Smooth muscle cell (in vitro differentiated cells): ENCODE measurements around the gene CAB39. TPM values are rescaled to one million over a fixed set of nuclear protein-coding genes. Genes with fewer than 3 reads are reported as not detected.

Experiments used
- DNase-seq: peaks from one replicate; lab custom pipeline; 2025; ENCODE audit not compliant: unreplicated experiment; lab: John Stamatoyannopoulos, UW
- H2AFZ ChIP-seq: fragments of 200-600 bp; sonication (generic); 2 replicates; pipeline ENCODE4 v1.6.0; 2016; ENCODE audit warnings: antibody characterized with exemption, low read depth, mild to moderate bottlenecking
- H3F3A ChIP-seq: fragments of 200-600 bp; sonication (generic); 2 replicates; pipeline ENCODE4 v1.6.0; 2017; ENCODE audit warnings: antibody characterized with exemption, low read depth
- H3K27ac ChIP-seq: fragments of 200-600 bp; sonication (generic); 2 replicates; pipeline ENCODE4 v1.5.1; 2016; ENCODE audit warnings: low read depth, mild to moderate bottlenecking
- H3K27me3 ChIP-seq: fragments of 200-600 bp; sonication (generic); 2 replicates; pipeline ENCODE4 v1.6.1; 2016; ENCODE audit warnings: low read depth, mild to moderate bottlenecking
- H3K36me3 ChIP-seq: fragments of 200-600 bp; sonication (generic); 2 replicates; pipeline ENCODE4 v1.5.1; 2016; ENCODE audit warnings: low read depth
- H3K4me1 ChIP-seq: fragments of 200-600 bp; sonication (generic); 2 replicates; pipeline ENCODE4 v1.5.1; 2016; ENCODE audit warnings: low read depth
- H3K4me2 ChIP-seq: fragments of 200-600 bp; sonication (generic); 2 replicates; pipeline ENCODE4 v1.6.0; 2016; ENCODE audit warnings: mild to moderate bottlenecking
- H3K4me3 ChIP-seq: fragments of 200-600 bp; sonication (generic); 2 replicates; pipeline ENCODE4 v1.5.1; 2016; ENCODE audit warnings: mild to moderate bottlenecking
- H3K79me2 ChIP-seq: fragments of 200-600 bp; sonication (generic); 2 replicates; pipeline ENCODE4 v1.6.0; 2016; ENCODE audit warnings: low read depth, mild to moderate bottlenecking
- H3K9ac ChIP-seq: fragments of 200-600 bp; sonication (generic); 2 replicates; pipeline ENCODE4 v1.6.0; 2016; ENCODE audit warnings: low read depth
- H3K9me3 ChIP-seq: fragments of 200-600 bp; sonication (generic); replicated peaks from 2 replicates; pipeline ENCODE4 v1.5.1; 2016; ENCODE audit warnings: low read depth
- H4K20me1 ChIP-seq: fragments of 200-600 bp; sonication (generic); 2 replicates; pipeline ENCODE4 v1.6.0; 2016; ENCODE audit warnings: low read depth
- WGBS: methylation state at CpG from one replicate; pipeline ENCODE4 v1.1.7; 2016; ENCODE audit warnings: low lambda C conversion rate; 5-methylcytosine and 5-hydroxymethylcytosine counted together
- polyA plus RNA-seq: library from polyadenylated mRNA; unstranded; fragments of >200 nt; fragmentation: Nextera tagmentation; extraction: Ambion mirVana; gene quantifications from 2 replicates; pipeline ENCODE4 v1.2.1, GENCODE V29; 2016
- total RNA-seq: library from RNA; depleted of rRNA; stranded (reverse); fragments of >200 nt; gene quantifications from 2 replicates; pipeline ENCODE4 v1.2.3, GENCODE V29; 2014
- TF ChIP-seq, protein P1 (sequence below): fragments of 200-600 bp; sonication (generic); IDR thresholded peaks from 2 replicates; pipeline ENCODE4 v1.5.1; 2017; ENCODE audit warnings: borderline replicate concordance, mild to moderate bottlenecking, antibody characterized with exemption; ENCODE audit not compliant: insufficient read depth, poor library complexity, severe bottlenecking

Gene CAB39
- total and polyA plus RNA-seq, 2 experiments from 2014 or later, result 21.7 to 62.4 TPM

DNA sequence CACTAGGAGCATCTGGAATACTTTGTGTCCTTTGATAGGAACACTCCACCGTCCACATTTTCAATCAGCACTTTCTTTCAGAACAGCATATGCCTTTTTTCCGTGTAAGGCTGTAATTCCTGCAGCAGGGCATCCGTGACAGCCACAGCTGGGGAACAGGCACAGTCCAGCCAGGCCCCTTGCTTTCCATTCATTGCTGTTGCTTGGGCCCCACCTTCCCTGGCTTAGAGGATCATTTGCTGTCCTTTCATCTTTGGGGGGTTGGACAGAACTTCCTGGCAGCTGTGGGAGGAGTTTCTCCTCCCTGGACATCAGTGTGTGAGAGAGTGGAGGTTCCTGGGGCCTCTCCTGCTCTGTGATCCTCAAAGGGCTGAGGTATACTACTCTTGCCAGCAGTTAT is 102.4 kb downstream of the CAB39 start:
- Histone ChIP-seq H3K36me3 (peaks cover 5% of the 10 kb centered on the region), H3K9me3 (no peaks in the 10 kb centered on the region), H2AFZ (no peak overlapping the region), H3K27ac (no peak overlapping the region), H4K20me1 (peaks cover 5% of the 10 kb centered on the region), H3K9ac (no peak overlapping the region), H3K4me3 (no peak overlapping the region), H3K4me1 (no peaks in the 10 kb centered on the region), H3F3A (peaks cover 3% of the 10 kb centered on the region), H3K4me2 (no peak overlapping the region), H3K79me2 (no peaks in the 10 kb centered on the region), H3K27me3 (no peaks in the 10 kb centered on the region)
- TF ChIP-seq, protein P1, sequence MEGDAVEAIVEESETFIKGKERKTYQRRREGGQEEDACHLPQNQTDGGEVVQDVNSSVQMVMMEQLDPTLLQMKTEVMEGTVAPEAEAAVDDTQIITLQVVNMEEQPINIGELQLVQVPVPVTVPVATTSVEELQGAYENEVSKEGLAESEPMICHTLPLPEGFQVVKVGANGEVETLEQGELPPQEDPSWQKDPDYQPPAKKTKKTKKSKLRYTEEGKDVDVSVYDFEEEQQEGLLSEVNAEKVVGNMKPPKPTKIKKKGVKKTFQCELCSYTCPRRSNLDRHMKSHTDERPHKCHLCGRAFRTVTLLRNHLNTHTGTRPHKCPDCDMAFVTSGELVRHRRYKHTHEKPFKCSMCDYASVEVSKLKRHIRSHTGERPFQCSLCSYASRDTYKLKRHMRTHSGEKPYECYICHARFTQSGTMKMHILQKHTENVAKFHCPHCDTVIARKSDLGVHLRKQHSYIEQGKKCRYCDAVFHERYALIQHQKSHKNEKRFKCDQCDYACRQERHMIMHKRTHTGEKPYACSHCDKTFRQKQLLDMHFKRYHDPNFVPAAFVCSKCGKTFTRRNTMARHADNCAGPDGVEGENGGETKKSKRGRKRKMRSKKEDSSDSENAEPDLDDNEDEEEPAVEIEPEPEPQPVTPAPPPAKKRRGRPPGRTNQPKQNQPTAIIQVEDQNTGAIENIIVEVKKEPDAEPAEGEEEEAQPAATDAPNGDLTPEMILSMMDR, result no peak
- 34% methylated on average over 3 of the region's 3 CpGs for WGBS
- no peak for DNase-seq

DNA sequence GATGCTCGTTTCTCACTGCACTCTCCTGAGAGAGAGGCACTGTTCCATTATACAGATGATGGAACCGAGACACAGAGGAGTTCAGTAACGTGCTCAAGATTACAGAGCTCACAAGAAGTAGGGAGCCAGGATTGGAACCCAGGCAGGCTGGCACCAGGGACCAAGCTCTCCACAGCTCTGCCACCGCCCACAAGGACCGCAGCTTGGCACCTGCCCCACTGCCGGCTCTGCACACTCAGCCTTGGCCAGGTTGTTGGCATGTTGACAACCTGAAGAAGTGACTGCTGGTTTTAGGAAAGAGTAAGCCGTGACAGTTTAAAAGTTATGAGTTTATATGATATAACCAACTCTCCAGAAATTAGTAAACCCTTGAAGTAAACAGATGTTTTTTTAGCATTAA is 104.1 kb downstream of the CAB39 start:
- Histone ChIP-seq H3K9ac (no peak overlapping the region), H2AFZ (no peak overlapping the region), H3K4me1 (no peaks in the 10 kb centered on the region), H3K27ac (no peak overlapping the region), H4K20me1 (peaks cover 5% of the 10 kb centered on the region), H3F3A (peaks cover 3% of the 10 kb centered on the region), H3K79me2 (no peaks in the 10 kb centered on the region), H3K36me3 (no peaks in the 10 kb centered on the region), H3K4me3 (no peak overlapping the region), H3K9me3 (no peaks in the 10 kb centered on the region), H3K27me3 (no peaks in the 10 kb centered on the region), H3K4me2 (no peak overlapping the region)
- no peak for DNase-seq
- TF ChIP-seq, protein P1, result no peak
- WGBS, result 97% methylated on average over 7 of the region's 7 CpGs

DNA sequence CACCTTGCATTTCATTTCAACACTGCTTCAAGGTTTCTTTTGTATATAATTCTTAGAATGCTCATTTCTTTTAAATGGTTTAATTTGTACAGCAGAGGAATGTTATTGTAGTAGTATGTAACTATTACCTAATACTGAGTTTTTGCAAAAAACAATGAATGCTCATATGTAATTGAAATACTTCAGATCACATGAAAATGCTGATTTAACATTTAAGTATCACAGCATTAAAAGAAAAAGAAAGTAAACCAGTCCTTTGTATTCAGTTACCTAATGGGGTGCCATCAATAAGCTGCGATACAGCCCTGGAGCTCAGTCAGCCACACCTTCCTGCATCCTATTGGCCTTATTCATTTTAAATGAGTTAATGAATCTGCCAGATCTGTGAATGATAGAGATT is 106.8 kb downstream of the CAB39 start:
- Histone ChIP-seq H3K79me2 (no peaks in the 10 kb centered on the region), H3K4me3 (no peak overlapping the region), H3K36me3 (no peaks in the 10 kb centered on the region), H3K9ac (no peak overlapping the region), H3F3A (no peaks in the 10 kb centered on the region), H3K4me2 (no peak overlapping the region), H3K4me1 (no peaks in the 10 kb centered on the region), H3K27me3 (no peaks in the 10 kb centered on the region), H3K9me3 (no peaks in the 10 kb centered on the region), H3K27ac (no peak overlapping the region), H4K20me1 (peaks cover under 1% of the 10 kb centered on the region), H2AFZ (no peak overlapping the region)
- TF ChIP-seq, protein P1, result no peak
- WGBS, result 96% methylated on average over 1 of the region's 1 CpG
- DNase-seq, result no peak

DNA sequence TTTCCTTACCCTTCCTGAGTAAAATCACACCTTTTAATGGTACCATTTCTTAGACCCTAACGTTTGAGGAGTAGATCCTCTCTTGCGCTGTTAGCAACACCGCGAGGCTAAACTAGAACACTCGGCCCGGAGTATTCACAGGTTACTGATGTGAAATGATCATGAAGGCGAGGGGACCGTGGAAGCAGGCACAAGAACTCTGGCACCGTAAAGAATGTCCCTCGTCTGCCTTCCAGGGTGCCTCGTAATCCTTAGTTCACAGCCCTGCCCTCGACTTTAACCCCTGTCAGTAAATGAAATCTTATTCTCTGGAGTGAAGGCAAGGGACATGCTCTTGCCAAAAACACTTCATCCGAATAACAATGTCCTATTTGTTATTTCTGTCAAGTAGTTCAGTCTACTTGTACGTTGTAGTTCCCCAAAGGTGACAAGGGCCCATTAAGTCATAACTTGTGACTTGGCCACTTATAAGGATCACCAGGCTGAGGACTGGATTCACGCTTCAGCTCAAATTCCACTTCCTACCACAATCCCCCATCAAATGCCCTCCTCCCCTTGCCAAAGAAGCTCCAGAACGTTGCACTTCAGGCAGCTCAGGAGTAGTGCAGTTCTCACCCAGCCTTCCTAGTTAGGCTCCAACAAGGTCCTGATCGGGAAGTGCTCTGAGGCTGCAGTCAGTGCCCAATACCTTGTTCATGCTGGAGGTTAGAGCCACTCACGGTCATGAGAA is 108.8 kb downstream of the CAB39 start:
- H3K4me2 ChIP-seq, result no peak overlapping the region
- H3F3A ChIP-seq, result no peaks in the 10 kb centered on the region
- H3K27ac ChIP-seq, result no peak overlapping the region
- no peaks in the 10 kb centered on the region for H3K36me3 ChIP-seq
- H3K4me1 ChIP-seq, result no peaks in the 10 kb centered on the region
- H3K4me3 ChIP-seq, result no peak overlapping the region
- DNase-seq, result no peak
- H3K27me3 ChIP-seq, result no peaks in the 10 kb centered on the region
- TF ChIP-seq, protein P1, result no peak
- H3K9me3 ChIP-seq, result no peaks in the 10 kb centered on the region
- 86% methylated on average over 18 of the region's 18 CpGs for WGBS
- no peaks in the 10 kb centered on the region for H4K20me1 ChIP-seq
- H3K79me2 ChIP-seq, result no peaks in the 10 kb centered on the region
- no peak overlapping the region for H2AFZ ChIP-seq
- H3K9ac ChIP-seq, result no peak overlapping the region
